Measurements from ENCODE around the gene CILP. TPM values are rescaled to one million over a fixed set of nuclear protein-coding genes. Genes with fewer than 3 reads are reported as not detected.

CILP gene
- total RNA-seq, 1 experiment from 2014 or later = not detected

Other genes with a start within 250 kb of the CILP start
- gene SPG21, start 221.6 kb downstream of the CILP start, total RNA-seq (2021; ENCODE audit: unreplicated experiment) = 72.7 TPM
- gene MTFMT, start 181.8 kb downstream of the CILP start, total RNA-seq (2021; ENCODE audit: unreplicated experiment) = 30.4 TPM
- gene SLC51B, start 166.1 kb downstream of the CILP start, total RNA-seq (2021; ENCODE audit: unreplicated experiment) = not detected
- 0.25 TPM for gene RASL12, start 143.5 kb downstream of the CILP start, total RNA-seq (2021; ENCODE audit: unreplicated experiment)
- gene KBTBD13, start 134.7 kb downstream of the CILP start, total RNA-seq (2021; ENCODE audit: unreplicated experiment) = not detected
- gene UBAP1L, start 96.3 kb downstream of the CILP start, total RNA-seq (2021; ENCODE audit: unreplicated experiment) = 4.0 TPM
- gene PDCD7, start 77.7 kb downstream of the CILP start, total RNA-seq (2021; ENCODE audit: unreplicated experiment) = 31.6 TPM
- 64.1 TPM for gene CLPX, start 26.1 kb downstream of the CILP start, total RNA-seq (2021; ENCODE audit: unreplicated experiment)
- 9.7 TPM for gene PARP16, start 75.4 kb upstream of the CILP start, total RNA-seq (2021; ENCODE audit: unreplicated experiment)
- gene RNU5A-1, start 84.6 kb upstream of the CILP start, total RNA-seq (2021; ENCODE audit: unreplicated experiment) = not detected
- gene RNU5B-1, start 93.2 kb upstream of the CILP start, total RNA-seq (2021; ENCODE audit: unreplicated experiment) = not detected
- gene IGDCC3, start 166.5 kb upstream of the CILP start, total RNA-seq (2021; ENCODE audit: unreplicated experiment) = 0.44 TPM
- 1.2 TPM for gene IGDCC4, start 211.5 kb upstream of the CILP start, total RNA-seq (2021; ENCODE audit: unreplicated experiment)